HG03135 (cell line): ENCODE results near the gene MYLK3.

Source experiments
- ATAC-seq: cut with Tn5 transposase; IDR thresholded peaks from one replicate; pipeline ENCODE4 v1.9.1; 2021; ENCODE audit warnings: mild to moderate bottlenecking, moderate library complexity; ENCODE audit not compliant: unreplicated experiment

The MYLK3 gene

DNA sequence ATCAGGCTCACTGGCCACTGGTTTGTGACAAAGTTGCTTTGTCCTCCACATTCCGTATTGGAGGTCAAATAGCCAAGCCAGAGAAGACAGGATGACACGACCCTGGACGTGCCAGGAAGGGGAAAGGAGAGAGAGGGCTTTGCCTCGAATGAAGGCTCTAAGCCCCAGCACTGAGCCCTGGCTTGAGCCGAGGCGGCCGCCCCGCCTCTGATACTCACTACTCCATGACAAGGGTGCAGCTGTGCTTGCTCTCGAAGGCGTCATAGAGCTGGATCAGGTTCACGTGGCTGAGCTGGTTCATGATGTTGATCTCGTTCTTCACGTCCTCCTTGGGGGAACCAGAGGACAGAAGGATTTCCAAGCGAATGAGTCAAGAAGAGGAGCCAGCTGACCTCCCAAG, 19.3 kb downstream of the MYLK3 start:
- no peak for ATAC-seq

- ATAC-seq, result no peak
These were observed 20.5 kb downstream of the MYLK3 start for GRCh38 chr16:46727630-46728029.

DNA sequence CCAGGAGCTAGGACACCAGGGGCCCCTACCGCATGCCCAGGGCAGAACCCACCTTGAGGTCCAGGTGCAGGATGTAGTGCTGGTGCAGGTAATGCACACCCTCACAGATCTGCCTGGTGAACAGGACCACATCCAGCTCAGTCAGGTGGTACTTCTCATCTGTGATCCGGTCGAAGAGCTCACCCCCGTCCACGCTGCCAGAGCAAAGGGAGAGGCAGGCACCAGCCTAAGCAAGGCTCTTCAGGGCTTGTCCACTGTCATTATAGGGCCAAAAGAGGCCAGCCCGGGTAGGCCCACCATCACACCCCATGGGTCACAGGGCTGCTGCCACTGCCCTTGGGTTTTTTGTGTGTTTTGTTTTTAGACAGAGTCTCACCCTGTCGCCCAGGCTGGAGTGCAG, 21.0 kb downstream of the MYLK3 start:
- ATAC-seq, result no peak

DNA sequence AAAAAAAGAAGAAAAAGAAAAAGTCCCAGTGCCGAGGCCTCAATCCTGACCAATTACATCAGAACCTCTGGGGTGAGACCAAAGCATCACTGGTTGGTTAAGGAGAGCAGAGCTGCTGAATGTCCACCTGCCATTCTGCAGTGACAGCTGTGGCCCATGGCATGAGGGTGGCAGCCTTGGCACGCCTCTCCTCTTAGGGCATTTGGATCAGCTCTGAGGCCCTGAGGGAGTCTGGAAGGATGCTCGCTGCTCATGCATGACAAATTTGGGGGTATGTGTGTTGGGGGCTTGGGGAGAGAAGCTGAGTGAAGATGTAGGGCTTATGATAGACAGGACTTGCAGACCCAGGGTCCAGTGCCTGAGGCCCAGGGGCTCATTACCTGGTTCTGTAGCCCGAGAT, 26.3 kb downstream of the MYLK3 start:
- no peak for ATAC-seq

DNA sequence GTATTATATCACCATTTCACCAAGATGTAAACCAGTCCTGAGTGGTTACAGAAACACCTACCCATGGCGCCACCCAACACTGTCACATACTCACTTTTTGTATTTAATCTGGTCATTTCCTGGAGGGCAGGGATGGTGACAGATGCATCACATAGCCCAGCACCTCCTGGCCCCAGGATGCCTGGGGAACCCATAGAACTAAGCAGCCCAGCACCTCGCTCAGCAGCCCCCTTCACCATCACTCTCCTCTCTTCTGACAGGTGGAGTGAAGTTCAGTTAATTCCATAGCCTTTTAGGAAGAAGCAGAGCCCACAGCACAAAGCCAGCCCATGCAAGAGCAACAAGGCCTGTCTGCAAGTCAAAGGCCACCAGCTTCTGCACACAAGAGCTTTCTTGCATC, 27.5 kb downstream of the MYLK3 start:
- no peak for ATAC-seq

GRCh38 chr16:46719528-46719927, 28.6 kb downstream of the MYLK3 start:
- no peak for ATAC-seq

DNA sequence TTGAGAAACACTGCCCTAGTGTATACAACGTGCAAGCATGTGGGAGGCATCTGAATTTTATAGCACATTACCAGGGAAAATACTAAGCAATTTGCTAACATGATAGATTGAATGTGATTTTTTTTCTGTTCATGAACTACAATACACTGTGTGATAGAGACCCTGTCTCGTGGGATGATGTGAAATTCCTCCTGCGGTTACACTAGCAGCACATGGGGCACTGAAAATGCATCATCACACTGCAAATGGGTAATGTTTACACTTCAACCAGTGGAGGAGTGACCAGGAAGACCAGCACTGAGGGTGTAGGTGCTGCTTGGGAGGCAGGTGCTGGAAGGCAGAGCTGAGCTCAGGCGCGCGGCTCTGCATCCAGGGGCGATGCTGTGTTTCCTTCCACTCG, 29.9 kb downstream of the MYLK3 start:
- no peak for ATAC-seq

DNA sequence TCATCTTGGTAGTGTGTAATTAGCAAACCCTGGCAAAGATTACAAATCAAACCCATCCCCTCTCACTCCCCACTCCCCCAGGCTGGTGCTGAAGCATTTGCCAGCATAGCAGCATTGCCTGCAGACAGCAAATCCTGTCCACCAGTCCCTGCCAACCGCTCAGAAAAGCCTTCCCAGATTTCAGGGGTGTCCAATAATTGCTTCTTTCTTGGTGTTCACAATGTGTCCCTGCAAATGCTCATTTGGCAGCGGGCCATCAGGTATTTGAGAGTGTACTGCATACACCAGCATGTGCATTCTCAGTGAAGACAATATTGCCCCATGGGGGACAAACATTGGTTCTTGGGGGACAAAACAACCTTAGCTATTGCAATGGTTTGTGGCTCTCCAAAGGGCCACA, 30.5 kb downstream of the MYLK3 start:
- no peak for ATAC-seq

DNA sequence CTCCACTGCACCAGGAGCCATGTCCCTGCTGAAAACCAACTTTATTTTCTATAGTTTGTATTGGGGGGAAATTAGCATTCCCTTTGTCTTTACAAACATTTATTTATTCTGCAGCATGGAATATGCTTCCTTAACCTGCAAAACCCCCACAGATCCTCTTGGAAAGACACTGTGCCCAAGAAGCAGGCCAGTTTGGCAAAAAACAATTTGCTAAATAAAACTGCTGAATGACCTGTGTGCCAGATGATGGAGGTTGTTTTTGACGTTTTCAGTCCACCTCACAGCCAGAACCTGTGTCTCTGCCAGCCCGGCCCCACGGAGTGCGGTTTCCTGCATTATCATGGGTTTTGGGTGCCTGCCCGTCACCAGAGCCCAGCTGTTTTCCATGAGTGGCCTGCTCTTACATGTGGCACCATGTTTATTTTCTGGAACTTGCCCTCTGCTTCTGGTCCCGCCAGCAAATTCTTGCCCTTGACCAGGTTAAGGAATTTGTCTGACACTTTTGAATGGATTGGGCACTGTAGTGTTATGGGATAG, 32.3 kb downstream of the MYLK3 start:
- ATAC-seq, result no peak

DNA sequence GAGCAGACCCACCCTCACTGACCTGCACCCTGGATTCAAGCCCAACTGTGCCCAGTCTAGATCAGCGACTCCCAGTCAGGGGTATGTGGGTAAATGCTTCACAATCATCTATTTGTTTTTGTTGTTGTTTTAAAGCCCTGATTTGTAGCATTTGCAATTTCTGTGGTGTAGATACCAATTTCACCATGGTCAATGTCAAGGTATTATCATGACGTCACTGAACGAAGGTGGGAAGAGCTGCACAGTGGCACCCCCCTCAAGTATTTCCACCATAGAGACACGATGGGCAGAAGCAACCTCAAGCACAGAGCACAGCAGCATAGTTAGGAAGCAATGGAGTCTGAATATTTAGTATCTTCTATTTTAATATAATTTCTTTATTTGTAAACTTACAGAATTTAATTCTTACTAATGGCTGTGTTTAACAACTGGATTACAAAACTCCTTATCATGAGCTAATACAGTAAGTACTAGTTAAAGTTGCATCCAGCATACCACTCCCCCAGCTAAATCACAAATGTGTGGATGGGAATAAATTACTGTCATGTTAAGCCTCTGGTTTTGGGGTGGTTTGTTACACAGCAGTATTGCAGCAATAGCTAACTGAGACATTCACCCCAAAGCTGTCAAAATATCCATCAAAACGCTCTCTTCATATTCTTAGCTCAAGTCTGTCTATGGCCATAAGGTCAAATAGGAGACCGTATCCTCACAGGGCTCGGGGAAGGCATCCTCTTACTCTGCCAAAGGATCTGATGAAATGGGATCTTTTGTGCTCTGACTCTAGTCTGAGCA, 33.1 kb downstream of the MYLK3 start:
- no peak for ATAC-seq

GRCh38 chr16:46713634-46714033, 34.5 kb downstream of the MYLK3 start:
- ATAC-seq, result no peak

GRCh38 chr16:46712911-46713310, 35.2 kb downstream of the MYLK3 start:
- ATAC-seq, result no peak

GRCh38 chr16:46711106-46712058, 36.8 kb downstream of the MYLK3 start:
- no peak for ATAC-seq

- ATAC-seq, result no peak
These were observed 38.6 kb downstream of the MYLK3 start for GRCh38 chr16:46709469-46710005.

- no peak for ATAC-seq
These were observed 41.5 kb downstream of the MYLK3 start for GRCh38 chr16:46706642-46707041.

- ATAC-seq, result no peak
These were observed 46.1 kb downstream of the MYLK3 start for GRCh38 chr16:46702030-46702429.

GRCh38 chr16:46701615-46702014, 46.5 kb downstream of the MYLK3 start:
- no peak for ATAC-seq

DNA sequence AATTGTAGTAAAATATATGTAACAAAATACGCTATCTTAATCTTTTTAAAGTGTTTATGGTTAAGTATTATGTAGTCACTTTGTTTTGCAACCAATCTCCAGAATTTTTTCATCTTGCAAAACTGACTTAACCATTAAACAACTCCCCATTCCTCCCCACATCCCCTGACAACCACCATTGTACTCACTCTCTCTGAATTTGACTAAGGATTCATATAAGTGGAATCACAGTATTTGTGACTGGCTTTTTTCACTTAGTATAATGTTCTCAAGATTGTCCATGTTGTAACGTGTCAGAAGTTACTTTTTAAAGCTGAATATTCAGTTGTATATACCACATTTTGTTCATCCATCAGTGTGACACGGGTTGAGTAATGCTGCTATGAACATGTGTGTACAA, 48.1 kb downstream of the MYLK3 start:
- ATAC-seq, result no peak

DNA sequence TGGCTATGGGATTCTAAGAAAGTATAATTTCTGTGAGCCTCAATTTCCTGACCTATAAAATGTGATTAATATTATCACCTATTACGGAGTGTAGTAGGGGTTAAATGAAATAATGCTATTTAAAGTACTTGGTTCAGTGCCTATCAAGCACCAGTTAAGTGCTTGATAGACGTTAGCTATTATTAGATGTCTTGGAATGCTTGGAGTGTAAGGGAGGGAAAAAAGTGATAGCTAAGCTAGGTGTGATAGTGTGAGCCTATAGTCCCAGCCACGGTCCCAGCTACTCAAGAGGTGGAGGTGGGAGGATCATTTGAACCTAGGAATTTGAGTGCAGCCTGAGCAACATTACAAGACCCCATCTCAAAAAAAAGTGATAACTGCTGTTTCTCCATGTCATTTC, 51.2 kb downstream of the MYLK3 start:
- ATAC-seq, result no peak

DNA sequence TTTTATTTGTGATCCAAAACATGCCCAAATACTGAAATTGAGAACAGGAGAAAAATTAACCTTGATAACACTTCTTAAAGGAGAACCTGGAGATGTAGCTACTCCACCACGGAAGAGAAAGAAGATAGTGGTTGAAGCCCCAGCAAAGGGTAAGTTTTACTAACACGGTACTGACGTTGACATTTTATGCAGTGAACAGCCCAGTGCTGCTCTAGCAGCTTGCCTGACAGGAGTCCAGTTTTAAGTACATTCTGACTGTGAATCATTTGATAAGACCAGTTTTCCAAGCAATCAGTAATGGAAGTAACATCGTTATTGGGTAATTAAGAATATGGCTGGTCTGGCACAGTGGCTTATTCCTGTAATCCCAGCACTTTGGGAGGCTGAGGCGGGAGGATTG, 52.2 kb downstream of the MYLK3 start:
- ATAC-seq, result no peak

DNA sequence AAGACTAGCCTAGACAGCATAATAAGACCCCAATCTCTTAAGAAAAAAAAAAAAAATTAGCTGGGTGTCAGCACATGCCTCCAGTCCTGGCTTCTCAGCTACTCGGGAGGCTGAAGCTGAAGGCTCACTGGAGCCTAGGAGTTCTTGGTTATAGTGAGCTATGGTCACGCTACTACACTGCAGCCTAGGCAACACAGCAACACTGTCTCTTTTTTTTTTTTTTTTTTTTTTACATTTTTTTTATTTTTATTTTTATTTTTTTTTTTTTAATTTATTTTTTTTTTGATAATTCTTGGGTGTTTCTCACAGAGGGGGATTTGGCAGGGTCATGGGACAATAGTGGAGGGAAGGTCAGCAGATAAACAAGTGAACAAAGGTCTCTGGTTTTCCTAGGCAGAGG, 54.5 kb downstream of the MYLK3 start:
- ATAC-seq, result no peak

GRCh38 chr16:46691726-46692125, 56.4 kb downstream of the MYLK3 start:
- no peak for ATAC-seq
